Activated B cell treated with CpG ODN at 0.5 μM for 24 hours (primary cell): Measurements from ENCODE around the gene CXXC5. TPM values are rescaled to one million over a fixed set of nuclear protein-coding genes. Genes with fewer than 3 reads are reported as not detected.
A peak's percentile ranks its signal among the peaks of the same experiment; 100 is the strongest.

Source experiments
- ATAC-seq: fragments of 200-7000 bp; cut with Tn5 transposase; one replicate; pipeline ENCODE4 v1.10.0; 2021; ENCODE audit warnings: low read depth, mild to moderate bottlenecking, moderate library complexity
- CTCF ChIA-PET: fragments of 350-600 bp; sonication (Branson Sonifier 250); formaldehyde crosslinking; loops from one replicate; lab custom pipeline; 2021; ENCODE audit warnings: antibody characterized with exemption; lab: Charles Lee
- POLR2A ChIA-PET: fragments of 350-600 bp; sonication (Branson Sonifier 250); formaldehyde crosslinking; loops from one replicate; lab custom pipeline; 2021; ENCODE audit warnings: antibody characterized with exemption; lab: Charles Lee
- DNase-seq: peaks from one replicate; pipeline ENCODE4 v3.0.0; 2022
- H3K27ac Mint-ChIP-seq: one replicate; pipeline ENCODE4 v1.8.0; 2020; ENCODE audit warnings: mixed read lengths
- H3K27me3 Mint-ChIP-seq: one replicate; pipeline ENCODE4 v1.8.0; 2021; ENCODE audit warnings: mixed read lengths
- H3K36me3 Mint-ChIP-seq: one replicate; pipeline ENCODE4 v1.8.0; 2021; ENCODE audit warnings: low read depth, mixed read lengths
- H3K4me1 Mint-ChIP-seq: one replicate; pipeline ENCODE4 v1.8.0; 2021; ENCODE audit warnings: mixed read lengths
- H3K4me3 Mint-ChIP-seq: one replicate; pipeline ENCODE4 v1.8.0; 2020; ENCODE audit warnings: mild to moderate bottlenecking, mixed read lengths
- H3K9me3 Mint-ChIP-seq: one replicate; pipeline ENCODE4 v1.8.0; 2020; ENCODE audit warnings: mixed read lengths
- CTCF ChIP-seq: fragments of 200-600 bp; IDR thresholded peaks from one replicate; pipeline ENCODE4 v1.8.0; 2022; ENCODE audit warnings: antibody characterized with exemption, mild to moderate bottlenecking
- intact Hi-C: fragments of 100-400 bp; cut with micrococcal nuclease; formaldehyde crosslinking; loops from one replicate; pipeline ENCODE4 v1.15.1; 2024
- total RNA-seq: library from RNA; stranded (reverse); gene quantifications from 2 replicates; pipeline ENCODE4 v1.2.3, GENCODE V29; 2022

Gene CXXC5
- total RNA-seq, 1 donor from 2014 or later = 115 TPM

- no peak for TF ChIP-seq CTCF
- H3K4me1 Mint-ChIP-seq = peaks cover 91% of the 10 kb centered on the region
- ATAC-seq = peak; percentile 30
These were observed 16.0 kb downstream of the CXXC5 start for GRCh38 chr5:139664086-139664693.

GRCh38 chr5:139664727-139665351 is 16.7 kb downstream of the CXXC5 start:
- Mint-ChIP-seq H3K27ac (peak overlapping the region; percentile 96), H3K4me1 (peaks cover 92% of the 10 kb centered on the region), H3K4me3 (peak overlapping the region; percentile 69), H3K9me3 (no peaks in the 10 kb centered on the region), H3K36me3 (peaks cover 7% of the 10 kb centered on the region), H3K27me3 (no peaks in the 10 kb centered on the region)
- ATAC-seq (no peak), DNase-seq (no peak)
- TF ChIP-seq CTCF = no peak
- ChIA-PET POLR2A (interaction anchor here (0.6 to 17.0 kb wide), 11 partner anchors 9 to 276 kb away, joined by 3 to 676 read pairs (median 5); partner anchors contain the start of genes CXXC5 and UBE2D2), CTCF (interaction anchor here (1.0 to 1.8 kb wide), 7 partner anchors 9 to 31 kb away, joined by 3 to 7 read pairs (median 4); partner anchors contain the start of gene CXXC5)
- intact Hi-C loops = no loop called here

More at GRCh38 chr5:139664086-139664693, 16.0 kb downstream of the CXXC5 start:
- ChIA-PET POLR2A (interaction anchor here (0.5 to 17.0 kb wide), 13 partner anchors 9 to 276 kb away, joined by 3 to 676 read pairs (median 5); partner anchors contain the start of genes CXXC5 and UBE2D2), CTCF (interaction anchor here (1.0 to 1.8 kb wide), 7 partner anchors 9 to 31 kb away, joined by 3 to 7 read pairs (median 4); partner anchors contain the start of gene CXXC5)
- peaks cover 7% of the 10 kb centered on the region for H3K36me3 Mint-ChIP-seq
- H3K4me3 Mint-ChIP-seq = peak overlapping the region; percentile 69
- intact Hi-C loops = no loop called here
- H3K27me3 Mint-ChIP-seq = no peaks in the 10 kb centered on the region
- DNase-seq = peak; percentile 54
- H3K9me3 Mint-ChIP-seq = no peaks in the 10 kb centered on the region
- H3K27ac Mint-ChIP-seq = peak overlapping the region; percentile 96

DNA sequence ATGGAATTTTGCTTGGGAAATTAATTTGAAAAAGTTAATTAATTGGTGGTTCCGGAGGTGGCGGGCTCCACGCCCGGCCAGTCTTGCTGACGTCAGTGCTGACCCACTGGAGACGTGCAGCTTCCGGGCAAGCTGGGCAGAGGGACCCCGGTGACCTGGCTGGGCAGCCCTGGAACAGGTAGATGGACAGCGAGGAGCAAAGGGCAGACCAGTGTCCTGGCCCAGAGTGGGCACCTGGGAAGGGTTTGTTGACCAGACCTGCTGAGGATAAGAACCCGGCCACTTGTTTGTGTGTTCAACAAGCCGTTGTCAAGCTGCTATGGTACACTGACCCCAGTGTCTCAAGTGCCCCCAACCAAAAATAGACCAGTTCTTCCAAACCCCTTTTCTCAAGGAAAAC is 17.5 kb downstream of the CXXC5 start:
- intact Hi-C loops = no loop called here
- H3K27ac Mint-ChIP-seq = peak overlapping the region; percentile 96

DNA sequence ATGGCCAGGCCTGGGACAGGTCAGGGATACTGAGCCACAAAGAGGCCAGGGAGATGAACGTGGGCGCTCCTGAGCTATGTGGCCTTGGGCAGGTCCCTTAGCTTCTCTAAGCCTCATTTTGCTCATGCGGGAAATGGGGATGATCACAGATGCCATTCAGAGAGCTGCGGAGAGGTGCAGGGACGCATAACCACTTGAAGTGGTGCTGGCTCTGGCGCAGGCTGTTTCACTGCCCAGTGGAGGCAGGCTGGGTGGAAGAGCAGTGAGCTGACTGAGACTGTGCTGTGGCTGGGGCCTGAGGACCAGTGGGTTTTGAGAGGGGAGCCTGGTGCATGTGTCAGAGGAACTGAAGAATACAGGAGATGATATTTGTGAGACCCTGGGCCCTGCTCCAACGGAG is 18.4 kb downstream of the CXXC5 start:
- Mint-ChIP-seq H3K27me3 (no peaks in the 10 kb centered on the region), H3K36me3 (peaks cover 6% of the 10 kb centered on the region), H3K4me3 (peak overlapping the region; percentile 39), H3K4me1 (peaks cover 97% of the 10 kb centered on the region), H3K27ac (peak overlapping the region; percentile 96), H3K9me3 (no peaks in the 10 kb centered on the region)
- ChIA-PET CTCF (interaction anchor here (1.0 to 6.7 kb wide), 4 partner anchors 13 to 99 kb away, joined by 3 to 101 read pairs (median 6); no protein-coding TSS in a partner anchor), POLR2A (interaction anchor here (1.2 to 17.0 kb wide), 5 partner anchors 12 to 80 kb away, joined by 3 to 676 read pairs (median 11); partner anchors contain the start of gene CXXC5)
- no peak for TF ChIP-seq CTCF
- DNase-seq = no peak
- intact Hi-C loops = no loop called here
- no peak for ATAC-seq

More for the DNA sequence above, 17.5 kb downstream of the CXXC5 start:
- no peak for TF ChIP-seq CTCF
- POLR2A ChIA-PET = interaction anchor here (1.3 to 17.0 kb wide), 4 partner anchors 11 to 81 kb away, joined by 3 to 676 read pairs (median 212); partner anchors contain the start of gene CXXC5
- Mint-ChIP-seq H3K9me3 (no peaks in the 10 kb centered on the region), H3K27me3 (no peaks in the 10 kb centered on the region), H3K4me3 (peak overlapping the region; percentile 24), H3K4me1 (peaks cover 93% of the 10 kb centered on the region), H3K36me3 (peaks cover 9% of the 10 kb centered on the region)
- CTCF ChIA-PET = interaction anchor here (1.5 to 6.7 kb wide), 3 partner anchors 14 to 30 kb away, joined by 4 to 101 read pairs (median 4); no protein-coding TSS in a partner anchor
- no peak for DNase-seq
- ATAC-seq = no peak
